Measurements from ENCODE around the gene SDE2. TPM values are rescaled to one million over a fixed set of nuclear protein-coding genes. Genes with fewer than 3 reads are reported as not detected.
"Not testable (repeated sequence)": the region's sequence is repeated elsewhere in the genome, so short reads cannot be mapped to it uniquely, and the experiment has no call there.

SDE2 gene
- total RNA-seq, 4 donors from 2014 or later = 10.5 to 18.7 (median 14.1) TPM

DNA sequence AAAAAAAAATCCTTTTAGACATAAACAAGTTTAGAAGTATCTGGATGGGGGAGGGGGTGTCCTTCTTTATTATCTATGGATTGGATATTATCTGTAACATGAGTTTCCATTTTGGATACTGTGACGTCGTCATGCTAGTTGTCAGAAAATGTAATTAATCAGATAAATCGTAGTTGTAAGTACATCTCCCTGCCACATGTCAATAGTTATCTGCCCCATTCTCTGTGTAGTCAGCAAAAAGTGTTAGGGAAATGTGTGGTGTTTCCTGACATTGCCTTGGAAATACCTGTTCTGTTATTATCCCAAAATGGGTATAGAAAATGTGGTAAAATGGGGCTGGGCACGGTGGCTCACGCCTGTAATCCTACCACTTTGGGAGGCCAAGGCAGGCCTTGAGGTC is 24.6 kb upstream of the SDE2 start:
- TF ChIP-seq POLR2A (IDR thresholded peaks at IDR 0.05) = no peak
- TF ChIP-seq, protein P1, sequence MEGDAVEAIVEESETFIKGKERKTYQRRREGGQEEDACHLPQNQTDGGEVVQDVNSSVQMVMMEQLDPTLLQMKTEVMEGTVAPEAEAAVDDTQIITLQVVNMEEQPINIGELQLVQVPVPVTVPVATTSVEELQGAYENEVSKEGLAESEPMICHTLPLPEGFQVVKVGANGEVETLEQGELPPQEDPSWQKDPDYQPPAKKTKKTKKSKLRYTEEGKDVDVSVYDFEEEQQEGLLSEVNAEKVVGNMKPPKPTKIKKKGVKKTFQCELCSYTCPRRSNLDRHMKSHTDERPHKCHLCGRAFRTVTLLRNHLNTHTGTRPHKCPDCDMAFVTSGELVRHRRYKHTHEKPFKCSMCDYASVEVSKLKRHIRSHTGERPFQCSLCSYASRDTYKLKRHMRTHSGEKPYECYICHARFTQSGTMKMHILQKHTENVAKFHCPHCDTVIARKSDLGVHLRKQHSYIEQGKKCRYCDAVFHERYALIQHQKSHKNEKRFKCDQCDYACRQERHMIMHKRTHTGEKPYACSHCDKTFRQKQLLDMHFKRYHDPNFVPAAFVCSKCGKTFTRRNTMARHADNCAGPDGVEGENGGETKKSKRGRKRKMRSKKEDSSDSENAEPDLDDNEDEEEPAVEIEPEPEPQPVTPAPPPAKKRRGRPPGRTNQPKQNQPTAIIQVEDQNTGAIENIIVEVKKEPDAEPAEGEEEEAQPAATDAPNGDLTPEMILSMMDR (IDR thresholded peaks at IDR 0.05) = no peak
- intact Hi-C loops (cut with DNase I) = no loop called here
- Histone ChIP-seq H3K9me3 (no peaks in the 10 kb centered on the region), H3K27ac (no peak overlapping the region), H3K4me3 (no peak overlapping the region), H3K36me3 (no peaks in the 10 kb centered on the region), H3K27me3 (no peaks in the 10 kb centered on the region), H3K4me1 (peaks cover 0 to 42% (median 13%) of the 10 kb centered on the region in 3 donors)
- DNase-seq = no peak
- WGBS, 2 donors = 86 to 91% methylated on average over 5 of the region's 5 CpGs

DNA sequence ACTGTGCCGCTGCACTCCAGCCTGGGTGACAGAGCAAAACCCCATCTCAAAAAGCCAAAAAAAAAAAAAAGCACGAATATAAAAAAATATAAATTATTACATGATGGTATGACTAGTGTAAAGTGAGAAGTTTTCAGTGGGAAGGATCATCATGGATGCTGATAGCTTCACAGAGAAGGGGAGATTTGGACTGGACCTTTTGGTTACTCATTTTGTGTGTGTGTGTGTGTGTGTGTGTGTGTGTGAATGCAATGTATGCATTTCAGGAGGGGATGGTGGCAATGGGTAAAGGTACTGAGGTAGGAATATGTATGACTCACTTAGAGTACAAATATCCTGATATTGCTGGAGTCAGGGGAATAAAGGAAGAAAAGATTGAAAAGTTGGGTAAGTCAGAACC is 22.7 kb upstream of the SDE2 start:
- Histone ChIP-seq H3K27ac (no peak overlapping the region), H3K4me1 (peaks cover 0 to 23% (median 9%) of the 10 kb centered on the region in 3 donors), H3K36me3 (no peaks in the 10 kb centered on the region), H3K4me3 (no peak overlapping the region), H3K9me3 (no peaks in the 10 kb centered on the region), H3K27me3 (no peaks in the 10 kb centered on the region)
- no peak for DNase-seq
- intact Hi-C loops (cut with DNase I) = no loop called here
- no peak for TF ChIP-seq POLR2A (IDR thresholded peaks at IDR 0.05)
- TF ChIP-seq, protein P1 (IDR thresholded peaks at IDR 0.05) = no peak
- 19 to 66% methylated on average over 2 of the region's 2 CpGs for WGBS, 2 donors

DNA sequence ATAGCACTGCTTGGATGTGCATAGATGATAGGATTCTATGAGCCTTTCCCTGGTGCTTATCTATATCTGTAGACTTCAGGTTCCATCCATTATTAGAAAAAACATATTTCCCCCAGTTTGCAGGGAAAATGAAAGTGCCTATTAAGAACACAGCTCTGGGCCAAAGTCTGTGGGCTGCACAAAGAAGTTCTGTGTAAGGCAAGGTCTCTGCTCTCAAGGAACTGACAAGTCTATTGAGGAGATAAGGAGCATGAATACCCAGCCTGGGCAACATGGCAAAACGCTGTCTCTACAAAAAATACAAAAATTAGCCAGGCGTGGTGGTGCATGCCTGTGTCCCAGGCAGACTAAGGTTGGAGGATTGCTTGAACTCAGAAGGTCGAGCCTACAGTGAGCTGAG is 22.3 kb upstream of the SDE2 start:
- Histone ChIP-seq H3K27ac (no peak overlapping the region), H3K4me3 (no peak overlapping the region), H3K36me3 (no peaks in the 10 kb centered on the region), H3K9me3 (no peaks in the 10 kb centered on the region), H3K27me3 (no peaks in the 10 kb centered on the region), H3K4me1 (peaks cover 0 to 19% (median 9%) of the 10 kb centered on the region in 3 donors)
- TF ChIP-seq, protein P1 (IDR thresholded peaks at IDR 0.05) = no peak
- TF ChIP-seq POLR2A (IDR thresholded peaks at IDR 0.05) = no peak
- intact Hi-C loops (cut with DNase I) = no loop called here
- DNase-seq = no peak
- whole genome bisulfite sequencing, 2 donors = 14 to 48% methylated on average over 3 of the region's 3 CpGs

DNA sequence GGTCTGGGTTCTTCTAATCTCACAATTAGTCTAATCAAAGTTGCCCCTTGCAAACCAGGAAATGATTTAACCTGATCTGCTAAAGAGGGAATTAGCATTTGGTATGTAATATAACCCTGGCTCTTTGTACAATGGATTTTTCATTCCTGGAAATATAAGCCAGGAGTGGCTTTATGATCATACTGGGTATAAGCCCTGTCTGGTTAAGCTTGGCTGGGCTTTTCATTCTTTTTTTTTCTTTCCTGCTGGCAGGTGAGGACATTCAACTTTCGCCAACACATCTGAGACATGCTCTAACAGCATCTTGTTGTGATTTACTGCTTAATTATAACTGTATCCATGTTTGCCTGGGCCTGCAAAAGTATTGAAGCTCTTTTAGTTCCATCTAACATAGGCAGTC is 20.4 kb upstream of the SDE2 start:
- intact Hi-C loops (cut with DNase I) = no loop called here
- no peak for DNase-seq
- no peaks in the 10 kb centered on the region for H3K36me3 ChIP-seq
- H3K27ac ChIP-seq = peak overlapping the region in 2 of 4 donors; percentile 11 to 39
- TF ChIP-seq POLR2A (IDR thresholded peaks at IDR 0.05) = no peak
- H3K9me3 ChIP-seq = no peaks in the 10 kb centered on the region
- H3K4me3 ChIP-seq = no peak overlapping the region
- 41 to 46% methylated on average over 1 of the region's 1 CpG for WGBS, 2 donors
- no peaks in the 10 kb centered on the region for H3K27me3 ChIP-seq
- peaks cover 0 to 18% (median 9%) of the 10 kb centered on the region in 3 donors for H3K4me1 ChIP-seq

DNA sequence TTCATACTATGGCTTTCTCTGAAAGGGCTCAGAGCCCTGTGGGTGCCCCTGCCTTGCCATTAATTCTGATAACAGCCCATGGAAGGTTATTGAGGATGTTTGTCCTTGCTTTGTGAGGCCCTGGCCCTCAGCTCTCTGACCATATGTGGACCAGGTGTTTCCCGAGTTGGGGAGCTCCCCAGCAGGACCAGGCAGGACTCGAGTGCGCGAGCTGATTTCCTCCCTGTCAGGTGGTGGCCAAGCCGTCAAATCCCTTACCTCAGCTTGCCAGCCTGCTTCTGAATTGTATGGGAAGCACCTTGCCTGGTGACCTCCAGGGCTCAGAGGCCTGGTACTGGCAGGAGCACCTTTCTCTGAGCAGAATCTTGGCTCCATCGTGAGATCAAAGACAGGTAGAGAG is 17.9 kb upstream of the SDE2 start:
- intact Hi-C loops (cut with DNase I) = no loop called here
- Histone ChIP-seq H3K4me1 (peaks cover 0 to 18% (median 9%) of the 10 kb centered on the region in 3 donors), H3K27ac (no peak overlapping the region), H3K27me3 (no peaks in the 10 kb centered on the region), H3K36me3 (no peaks in the 10 kb centered on the region), H3K4me3 (no peak overlapping the region), H3K9me3 (no peaks in the 10 kb centered on the region)
- no peak for DNase-seq
- WGBS, 2 donors = 17 to 48% methylated on average over 2 to 5 of the region's 6 CpGs
- no peak for TF ChIP-seq POLR2A (IDR thresholded peaks at IDR 0.05)
- TF ChIP-seq, protein P1 (IDR thresholded peaks at IDR 0.05) = no peak

DNA sequence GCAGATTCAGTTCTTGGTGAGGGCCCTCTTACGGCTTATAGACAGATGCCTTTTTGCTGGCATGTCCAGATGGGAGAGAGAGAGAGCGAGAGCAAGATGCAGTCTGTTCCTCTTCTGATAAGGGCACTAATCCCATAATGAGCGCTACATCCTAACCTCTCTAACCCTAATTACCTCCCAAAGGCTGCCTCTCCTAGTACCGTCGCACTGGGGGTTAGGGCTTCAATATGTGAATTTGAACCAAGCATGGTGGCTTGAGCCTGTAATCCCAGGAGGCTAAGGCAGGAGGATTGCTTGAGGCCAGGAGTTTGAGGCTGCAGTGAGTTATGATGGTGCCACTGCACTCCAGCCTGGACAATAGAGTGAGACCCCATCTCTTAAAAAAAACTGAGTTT is 10.5 kb upstream of the SDE2 start:
- no peaks in the 10 kb centered on the region for H3K27me3 ChIP-seq
- 98 to 100% methylated on average over 5 of the region's 5 CpGs for WGBS, 2 donors
- no peak for TF ChIP-seq POLR2A (IDR thresholded peaks at IDR 0.05)
- TF ChIP-seq, protein P1 (IDR thresholded peaks at IDR 0.05) = no peak
- H3K9me3 ChIP-seq = no peaks in the 10 kb centered on the region
- H3K4me3 ChIP-seq = no peak overlapping the region
- H3K27ac ChIP-seq = no peak overlapping the region
- no peak for DNase-seq
- H3K36me3 ChIP-seq = no peaks in the 10 kb centered on the region
- H3K4me1 ChIP-seq = peaks cover 0 to 5% (median 0%) of the 10 kb centered on the region in 3 donors
- intact Hi-C loops (cut with DNase I) = no loop called here

DNA sequence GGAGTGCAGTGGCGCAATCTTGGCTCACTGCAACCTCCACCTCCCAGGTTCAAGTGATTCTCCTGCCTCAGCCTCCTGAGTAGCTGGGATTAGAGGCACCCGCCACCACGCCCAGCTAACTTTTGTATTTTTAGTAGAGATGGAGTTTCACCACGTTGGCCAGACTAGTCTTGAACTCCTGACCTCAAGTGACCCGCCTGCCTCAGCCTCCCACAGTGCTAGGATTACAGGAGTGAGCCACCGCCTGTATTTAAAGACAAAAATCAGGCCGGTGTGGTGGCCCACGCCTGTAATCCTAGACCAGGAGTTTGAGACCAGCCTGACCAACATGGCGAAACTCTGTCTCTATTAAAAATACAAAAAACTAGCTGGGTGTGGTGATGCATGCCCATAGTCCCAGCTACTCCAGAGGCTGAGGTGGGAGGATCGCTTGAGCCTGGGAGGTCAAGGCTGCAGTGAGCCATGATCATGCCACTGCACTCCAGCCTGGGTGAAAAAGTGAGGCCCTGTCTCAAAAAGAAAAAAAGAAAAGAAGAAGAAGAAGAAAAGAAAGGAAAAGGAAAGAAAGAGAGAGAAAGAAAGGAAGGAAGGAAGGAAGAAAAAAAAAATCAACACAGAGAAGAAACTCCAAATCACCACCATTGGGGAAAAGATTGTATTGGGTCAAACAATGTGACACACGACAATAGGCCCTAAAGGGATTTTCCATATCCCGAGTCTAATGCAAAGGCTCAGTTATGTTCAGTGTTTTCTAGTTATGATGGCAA is 8.2 kb upstream of the SDE2 start:
- H3K4me3 ChIP-seq; H3K27me3 ChIP-seq; DNase-seq; intact Hi-C loops (cut with DNase I); H3K9me3 ChIP-seq; H3K36me3 ChIP-seq; H3K27ac ChIP-seq: not testable (repeated sequence)
- 84 to 86% methylated on average over 7 of the region's 12 CpGs for WGBS, 2 donors
- H3K4me1 ChIP-seq = peaks cover 0 to 15% (median 3%) of the 10 kb centered on the region in 3 donors

Data from esophagus squamous epithelium (tissue), 5 donors.